ENCODE data around the gene KCNN3.

DNA sequence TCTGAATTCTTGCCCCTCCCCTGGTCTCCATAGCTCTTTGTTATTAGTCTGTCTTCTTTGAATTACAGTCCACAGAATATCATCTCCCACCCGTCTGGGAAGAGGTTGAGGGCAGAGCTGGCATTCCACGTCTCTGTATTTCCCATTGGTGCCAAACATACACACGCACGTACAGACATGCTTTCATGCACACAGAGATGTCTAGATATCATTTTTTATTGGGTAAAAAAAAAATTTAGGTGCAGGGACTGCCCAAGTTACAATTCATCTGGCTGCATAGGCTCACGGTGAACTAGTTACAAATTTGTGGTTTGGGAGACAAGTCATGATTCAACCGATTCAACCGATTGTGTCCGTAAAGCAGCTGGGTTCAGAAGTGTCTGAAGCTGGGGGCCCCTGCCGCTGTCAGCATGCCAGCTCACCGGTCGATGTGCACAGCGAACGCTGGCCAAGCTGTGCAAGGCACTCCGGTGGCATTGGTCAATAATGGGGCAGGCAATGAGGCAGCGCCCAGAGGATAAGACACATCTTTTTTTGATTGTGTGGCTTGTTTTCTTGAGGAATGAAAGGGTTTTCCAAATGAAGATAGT is 73.7 kb downstream of the KCNN3 start:
- no peak for TF ChIP-seq POLR2A (IDR thresholded peaks at IDR 0.05; ENCODE audit: low read length)
- TF ChIP-seq GATA1 (IDR thresholded peaks at IDR 0.05; ENCODE audit: low read depth, low read length), result no peak
